Endothelial cell of umbilical vein (primary cell): Measurements from ENCODE around the gene ZNF407. TPM values are rescaled to one million over a fixed set of nuclear protein-coding genes. Genes with fewer than 3 reads are reported as not detected.
A peak's percentile ranks its signal among the peaks of the same experiment; 100 is the strongest.

ENCODE experiments used
- BruUV-seq: library from RNA; stranded (reverse); fragments of 400-500 nt; replicated peaks from 2 replicates; lab custom pipeline; 2021; lab: Mats Ljungman, UMichigan
- CTCF ChIA-PET: fragments of 300-600, 350-600 bp; sonication (Branson Sonifier 250); formaldehyde crosslinking; loops from one replicate; lab custom pipeline; 2021; ENCODE audit warnings: antibody characterized with exemption, inconsistent platforms; lab: Charles Lee
- POLR2A ChIA-PET: fragments of 300-600, 350-600 bp; sonication (Branson Sonifier 250); formaldehyde crosslinking; loops from one replicate; lab custom pipeline; 2021; ENCODE audit warnings: antibody characterized with exemption, inconsistent platforms; lab: Charles Lee
- DNase-seq: peaks from one replicate; pipeline ENCODE4 v3.0.0-alpha.2; 2011; ENCODE audit warnings: low read depth, low spot score
- FAIRE-seq: peaks from 2 replicates; lab custom pipeline; 2011; peaks lifted over from hg19 to GRCh38; lab: Jason Lieb, UNC
- H2AFZ ChIP-seq: 2 replicates; pipeline ENCODE4 v1.6.0; 2012; ENCODE audit warnings: low read depth, low read length, control low read depth, inconsistent platforms
- H3K27ac ChIP-seq: 2 replicates; pipeline ENCODE4 v1.5.1; 2011; ENCODE audit warnings: low read depth, mild to moderate bottlenecking, control low read depth, low read length, moderate library complexity; ENCODE audit not compliant: insufficient read depth
- H3K27me3 ChIP-seq, 2 experiments: 2 replicates each; pipeline versions ENCODE4 v1.6.0 to v1.6.1; 2011; ENCODE audit warnings: low read length in 2 of 2, mixed read lengths in 1 of 2; ENCODE audit not compliant: control insufficient read depth in 2 of 2, insufficient read depth in 2 of 2
- H3K36me3 ChIP-seq, 2 experiments: 2 replicates in 1 of 2; 3 replicates in 1 of 2; pipeline ENCODE4 v1.5.1; 2011; ENCODE audit warnings: low read length in 2 of 2, mild to moderate bottlenecking in 1 of 2, moderate library complexity in 1 of 2; ENCODE audit not compliant: control insufficient read depth in 2 of 2, insufficient read depth in 2 of 2; ENCODE audit errors: extremely low read depth in 1 of 2
- H3K4me1 ChIP-seq: 3 replicates; pipeline ENCODE4 v1.5.1; 2011; ENCODE audit warnings: mild to moderate bottlenecking, low read length; ENCODE audit not compliant: control insufficient read depth, insufficient read depth; ENCODE audit errors: extremely low read depth
- H3K4me2 ChIP-seq: 2 replicates; pipeline ENCODE4 v1.6.1; 2011; ENCODE audit warnings: low read length, control low read depth, mixed read lengths; ENCODE audit not compliant: insufficient read depth
- H3K4me3 ChIP-seq, 3 experiments: fragments of 200-600 bp in 1 of 3; sonication (generic), shearing (Covaris generic) in 1 of 3; replicated peaks in 1 of 3; 2 replicates each; pipeline ENCODE4 v1.5.1; 2011 to 2016; ENCODE audit warnings: control low read depth in 3 of 3, low read length in 3 of 3, mild to moderate bottlenecking in 2 of 3, inconsistent platforms in 1 of 3, low read depth in 1 of 3, moderate library complexity in 1 of 3; ENCODE audit not compliant: insufficient read depth in 1 of 3
- H3K79me2 ChIP-seq: 2 replicates; pipeline ENCODE4 v1.6.0; 2012; ENCODE audit warnings: low read length, inconsistent platforms; ENCODE audit not compliant: control insufficient read depth, insufficient read depth
- H3K9ac ChIP-seq: replicated peaks from 2 replicates; pipeline ENCODE3; 2011; ENCODE audit warnings: low read length, control low read depth; ENCODE audit not compliant: insufficient read depth; ENCODE audit errors: extremely low read depth
- H3K9me1 ChIP-seq: replicated peaks from 3 replicates; pipeline ENCODE4 v1.6.0; 2011; ENCODE audit warnings: mild to moderate bottlenecking, low read length; ENCODE audit not compliant: control insufficient read depth, insufficient read depth; ENCODE audit errors: extremely low read depth
- H3K9me3 ChIP-seq: replicated peaks from 2 replicates; pipeline ENCODE4 v1.5.1; 2012; ENCODE audit warnings: low read length, inconsistent platforms; ENCODE audit not compliant: control insufficient read depth, insufficient read depth
- H4K20me1 ChIP-seq: replicated peaks from 2 replicates; pipeline ENCODE3; 2011; ENCODE audit warnings: mild to moderate bottlenecking, low read length; ENCODE audit not compliant: control insufficient read depth, insufficient read depth; ENCODE audit errors: extremely low read depth
- EZH2 ChIP-seq: IDR thresholded peaks from 2 replicates; pipeline ENCODE4 v1.6.1; 2012; ENCODE audit warnings: borderline replicate concordance, low read depth, mild to moderate bottlenecking, moderate library complexity, low read length, inconsistent platforms; ENCODE audit not compliant: severe bottlenecking
- FOS ChIP-seq: IDR thresholded peaks from 2 replicates; pipeline ENCODE4 v1.6.1; 2011; ENCODE audit warnings: mild to moderate bottlenecking, low read length, moderate library complexity, borderline replicate concordance; ENCODE audit not compliant: insufficient read depth
- GATA2 ChIP-seq: IDR thresholded peaks from 2 replicates; pipeline ENCODE4 v1.7.0; 2011; ENCODE audit warnings: low read depth, mild to moderate bottlenecking, moderate library complexity, mixed read lengths, low read length; ENCODE audit not compliant: insufficient read length, insufficient read depth
- JUN ChIP-seq: IDR thresholded peaks from 2 replicates; pipeline ENCODE4 v1.6.1; 2011; ENCODE audit warnings: borderline replicate concordance, low read depth; ENCODE audit not compliant: insufficient read length, insufficient read depth
- MYC ChIP-seq: IDR thresholded peaks from one replicate; pipeline ENCODE4 v1.6.1; 2011; ENCODE audit warnings: mild to moderate bottlenecking, low read depth, low read length
- dilution Hi-C: fragments of 300-500 bp; cut with MboI; formaldehyde crosslinking; loops from one replicate; pipeline ENCODE4 v1.15.0; 2019; ENCODE audit warnings: low sequenced_read_pairs; ENCODE audit not compliant: extremely low pct_ligation_motif_present
- intact Hi-C: fragments of 100-400 bp; cut with micrococcal nuclease; formaldehyde crosslinking; loops from one replicate; pipeline ENCODE4 v1.10.0; 2022
- polyA plus RNA-seq, 4 experiments: library from polyadenylated mRNA; depleted of rRNA in 3 of 4; stranded (reverse) in 3 of 4; unstranded in 1 of 4; fragments of >200 nt; gene quantifications; 2 replicates each; pipeline versions ENCODE4 v1.2.1 to v1.2.3, GENCODE V29; 2011 to 2012; ENCODE audit warnings: missing spikeins in 1 of 4
- total RNA-seq: library from RNA; stranded (reverse); gene quantifications from 2 replicates; pipeline ENCODE4 v1.2.3, GENCODE V29; 2021
- TF ChIP-seq, protein P1 (sequence below), 2 donors: IDR thresholded peaks; 1 replicate in 1 of 2; 2 replicates in 1 of 2; pipeline ENCODE4 v1.5.1; 2011; ENCODE audit warnings: low read length in 2 of 2, mild to moderate bottlenecking in 2 of 2, moderate library complexity in 2 of 2, control low read depth in 1 of 2, inconsistent platforms in 1 of 2, low read depth in 1 of 2; ENCODE audit not compliant: insufficient read depth in 1 of 2; ENCODE audit errors: extremely low read depth in 1 of 2

The ZNF407 gene
- total and polyA plus RNA-seq, 2 donors (not counting 3 experiments of a cell fraction or from before 2014, with no cell fraction given): 3.8 to 20.1 TPM

DNA sequence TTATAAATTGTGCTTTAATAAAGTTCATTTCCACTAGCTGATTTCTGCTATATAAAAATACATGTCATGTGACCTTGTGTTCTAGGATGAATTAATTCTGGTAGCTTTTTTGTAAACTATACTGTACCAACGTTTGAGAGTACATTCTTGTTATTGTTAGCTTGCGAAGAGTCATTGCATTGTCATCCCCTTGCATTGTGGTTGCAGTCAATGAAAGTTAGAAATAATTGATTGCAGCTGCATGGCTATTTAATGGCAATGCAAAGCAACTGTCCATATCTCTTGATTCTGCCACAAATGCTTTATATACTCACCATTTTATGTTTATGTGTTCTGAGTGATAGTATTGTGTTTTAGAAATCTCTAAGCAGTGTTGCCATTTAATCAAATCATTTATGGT lies 91.6 kb downstream of the ZNF407 start:
- BruUV-seq: no TSS peak
- Histone ChIP-seq H3K27ac (no peak overlapping the region), H3K9me1 (no peaks in the 10 kb centered on the region), H3K4me2 (no peak overlapping the region), H4K20me1 (no peaks in the 10 kb centered on the region), H3K36me3 (no peaks in the 10 kb centered on the region), H3K4me3 (no peak overlapping the region), H3K9ac (no peak overlapping the region), H3K9me3 (no peaks in the 10 kb centered on the region), H3K27me3 (no peaks in the 10 kb centered on the region), H2AFZ (no peak overlapping the region), H3K4me1 (no peaks in the 10 kb centered on the region), H3K79me2 (no peaks in the 10 kb centered on the region)
- CTCF ChIA-PET: interaction anchor here (1.4 to 1.7 kb wide), 2 partner anchors 9 to 11 kb away, joined by 3 read pairs; no protein-coding TSS in a partner anchor
- dilution Hi-C loops: no loop called here
- POLR2A ChIA-PET: no interaction called here
- FAIRE-seq (no peak), DNase-seq (peak; percentile 27)
- intact Hi-C loops: no loop called here
- TF ChIP-seq, protein P1, sequence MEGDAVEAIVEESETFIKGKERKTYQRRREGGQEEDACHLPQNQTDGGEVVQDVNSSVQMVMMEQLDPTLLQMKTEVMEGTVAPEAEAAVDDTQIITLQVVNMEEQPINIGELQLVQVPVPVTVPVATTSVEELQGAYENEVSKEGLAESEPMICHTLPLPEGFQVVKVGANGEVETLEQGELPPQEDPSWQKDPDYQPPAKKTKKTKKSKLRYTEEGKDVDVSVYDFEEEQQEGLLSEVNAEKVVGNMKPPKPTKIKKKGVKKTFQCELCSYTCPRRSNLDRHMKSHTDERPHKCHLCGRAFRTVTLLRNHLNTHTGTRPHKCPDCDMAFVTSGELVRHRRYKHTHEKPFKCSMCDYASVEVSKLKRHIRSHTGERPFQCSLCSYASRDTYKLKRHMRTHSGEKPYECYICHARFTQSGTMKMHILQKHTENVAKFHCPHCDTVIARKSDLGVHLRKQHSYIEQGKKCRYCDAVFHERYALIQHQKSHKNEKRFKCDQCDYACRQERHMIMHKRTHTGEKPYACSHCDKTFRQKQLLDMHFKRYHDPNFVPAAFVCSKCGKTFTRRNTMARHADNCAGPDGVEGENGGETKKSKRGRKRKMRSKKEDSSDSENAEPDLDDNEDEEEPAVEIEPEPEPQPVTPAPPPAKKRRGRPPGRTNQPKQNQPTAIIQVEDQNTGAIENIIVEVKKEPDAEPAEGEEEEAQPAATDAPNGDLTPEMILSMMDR (IDR thresholded peaks at IDR 0.05; ENCODE audit: extremely low read depth in 1 of 2, insufficient read depth in 1 of 2, low read depth in 1 of 2, low read length in 2 of 2): no peak
- TF ChIP-seq GATA2 (no peak), MYC (no peak), FOS (no peak), EZH2 (no peak), JUN (no peak)
